K562 (cell line): ENCODE data around the gene ZNF775. TPM values are rescaled to one million over a fixed set of nuclear protein-coding genes. Genes with fewer than 3 reads are reported as not detected.

Experiments
- CBX2 ChIP-seq: fragments of 200-600 bp; sonication (generic); IDR thresholded peaks from one replicate; pipeline ENCODE4 v1.6.1; 2012; ENCODE audit warnings: mild to moderate bottlenecking, low read length, inconsistent platforms; ENCODE audit not compliant: insufficient read depth, poor library complexity, severe bottlenecking
- EP300 ChIP-seq: IDR thresholded peaks from 2 replicates; pipeline ENCODE4 v1.6.1; 2012; ENCODE audit warnings: low read length, improper control_type of control experiment
- EP400 ChIP-seq: fragments of 450-650 bp; IDR thresholded peaks from 2 replicates; pipeline ENCODE4 v1.6.1; 2017; ENCODE audit warnings: antibody characterized with exemption, mild to moderate bottlenecking, moderate library complexity
- FOSL1 ChIP-seq: fragments of 200-800 bp; sonication (Bioruptor generic); conservative IDR thresholded peaks from 2 replicates; pipeline ENCODE4 v1.6.1; 2016; ENCODE audit warnings: missing genetic modification characterization, missing compliant biosample characterization
- GABPB1 ChIP-seq: sonication (generic); formaldehyde crosslinking; IDR thresholded peaks from 2 replicates; pipeline ENCODE4 v1.8.0; 2022; ENCODE audit warnings: mild to moderate bottlenecking, missing genetic modification reagents
- HDAC2 ChIP-seq: fragments of 450-650 bp; IDR thresholded peaks from 2 replicates; pipeline ENCODE4 v1.6.1; 2016; ENCODE audit warnings: mild to moderate bottlenecking
- HNRNPL ChIP-seq: fragments of 200-400 bp; formaldehyde crosslinking; IDR thresholded peaks from 2 replicates; pipeline ENCODE4 v1.6.1; 2017; ENCODE audit warnings: low read depth, mild to moderate bottlenecking, low read length
- HNRNPUL1 ChIP-seq: fragments of 200-400 bp; formaldehyde crosslinking; IDR thresholded peaks from 2 replicates; pipeline ENCODE4 v1.6.1; 2017; ENCODE audit warnings: low read length
- NCOA6 ChIP-seq: fragments of 450-650 bp; IDR thresholded peaks from 2 replicates; pipeline ENCODE4 v1.6.1; 2017; ENCODE audit warnings: mild to moderate bottlenecking
- NFE2L1 ChIP-seq: fragments of 450-650 bp; IDR thresholded peaks from 2 replicates; pipeline ENCODE4 v1.6.1; 2016; ENCODE audit warnings: missing genetic modification characterization, low read depth, mild to moderate bottlenecking, missing compliant biosample characterization, moderate library complexity, borderline replicate concordance
- RAD51 ChIP-seq: fragments of 450-650 bp; IDR thresholded peaks from 2 replicates; pipeline ENCODE4 v1.7.1; 2016; ENCODE audit warnings: low read depth, mild to moderate bottlenecking, borderline replicate concordance
- RCOR1 ChIP-seq, 2 experiments: IDR thresholded peaks; 2 replicates each; pipeline ENCODE4 v1.6.1; 2012; ENCODE audit warnings: low read depth in 2 of 2, low read length in 2 of 2, borderline replicate concordance in 1 of 2, improper control_type of control experiment in 1 of 2
- SNRNP70 ChIP-seq: fragments of 200-400 bp; formaldehyde crosslinking; optimal IDR thresholded peaks from 2 replicates; pipeline ENCODE3; 2017; ENCODE audit warnings: low read depth, low read length
- TAL1 ChIP-seq: fragments of 450-650 bp; IDR thresholded peaks from 2 replicates; pipeline ENCODE4 v1.6.1; 2016; ENCODE audit warnings: mild to moderate bottlenecking
- TFE3 ChIP-seq: fragments of 450-650 bp; formaldehyde crosslinking; IDR thresholded peaks from 2 replicates; pipeline ENCODE4 v1.4.0; 2020; ENCODE audit warnings: mild to moderate bottlenecking, mixed read lengths
- ZNF143 ChIP-seq: sonication (generic); formaldehyde crosslinking; IDR thresholded peaks from 2 replicates; pipeline ENCODE4 v1.9.0; 2022; ENCODE audit warnings: mild to moderate bottlenecking, missing genetic modification reagents
- ZNF239 ChIP-seq: fragments of 250-450 bp; sonication (Bioruptor Pico); IDR thresholded peaks from 2 replicates; pipeline ENCODE4 v1.4.0; 2020; ENCODE audit warnings: mild to moderate bottlenecking
- ZNF589 ChIP-seq: fragments of 200-800 bp; sonication (Bioruptor generic); IDR thresholded peaks from 2 replicates; pipeline ENCODE4 v1.6.1; 2016; ENCODE audit warnings: low read depth, missing genetic modification characterization, missing compliant biosample characterization
- ZNF644 ChIP-seq: fragments of 200-800 bp; sonication (Bioruptor generic); IDR thresholded peaks from 2 replicates; pipeline ENCODE4 v1.6.1; 2016; ENCODE audit warnings: low read depth, missing genetic modification characterization, missing compliant biosample characterization
- ZNF778 ChIP-seq: fragments of 450-650 bp; formaldehyde crosslinking; IDR thresholded peaks from 2 replicates; pipeline ENCODE4 v1.4.0; 2020; ENCODE audit warnings: mild to moderate bottlenecking, moderate library complexity
- ZZZ3 ChIP-seq: fragments of 450-650 bp; IDR thresholded peaks from 2 replicates; pipeline ENCODE4 v1.6.1; 2016; ENCODE audit warnings: antibody characterized with exemption, mild to moderate bottlenecking, moderate library complexity
- polyA plus RNA-seq, 8 experiments: library from polyadenylated mRNA; depleted of rRNA in 4 of 8; stranded (reverse) in 5 of 8; unstranded in 3 of 8; fragments of >200 nt; fragmentation: Nextera tagmentation in 2 of 8; fragmentation: Illumina TruSeq in 1 of 8; extraction: Ambion mirVana in 2 of 8; extraction: Trizol in 1 of 8; gene quantifications; 2 replicates each; pipeline versions ENCODE4 v1.2.1 to v1.2.3, GENCODE V29; 2011 to 2014; ENCODE audit warnings: inconsistent platforms in 1 of 8, missing spikeins in 1 of 8
- total RNA-seq, 7 experiments: library from RNA; depleted of rRNA in 6 of 7; stranded (reverse); fragments of >200 nt in 6 of 7; fragmentation: Illumina TruSeq in 2 of 7; extraction: Trizol in 2 of 7; gene quantifications; 2 replicates each; pipeline versions ENCODE4 v1.2.1 to v1.2.3, GENCODE V29; 2011 to 2021; ENCODE audit warnings: low replicate concordance in 1 of 7
- TF ChIP-seq, protein P1 (sequence below): sonication (generic); formaldehyde crosslinking; IDR thresholded peaks from 2 replicates; pipeline ENCODE4 v1.8.0; 2022; ENCODE audit warnings: mild to moderate bottlenecking, low read depth, missing genetic modification reagents
- TF ChIP-seq, protein P2 (sequence below): sonication (generic); formaldehyde crosslinking; IDR thresholded peaks from 2 replicates; pipeline ENCODE4 v1.8.0; 2022; ENCODE audit warnings: mild to moderate bottlenecking, missing genetic modification reagents, borderline replicate concordance
- TF ChIP-seq, protein P3 (sequence below): sonication (generic); formaldehyde crosslinking; IDR thresholded peaks from 2 replicates; pipeline ENCODE4 v1.8.0; 2022; ENCODE audit warnings: mild to moderate bottlenecking, missing genetic modification reagents

The ZNF775 gene
- total and polyA plus RNA-seq, 9 of the 15 experiments (the other 6 are each of a cell fraction or from before 2014, with no cell fraction given), result 0.04 to 18.7 (median 4.9) TPM

GRCh38 chr7:150368096-150368883, 10.8 kb upstream of the ZNF775 start, which contains the start of gene REPIN1 (continued):
- no peak for TF ChIP-seq SNRNP70
- TF ChIP-seq, protein P1, sequence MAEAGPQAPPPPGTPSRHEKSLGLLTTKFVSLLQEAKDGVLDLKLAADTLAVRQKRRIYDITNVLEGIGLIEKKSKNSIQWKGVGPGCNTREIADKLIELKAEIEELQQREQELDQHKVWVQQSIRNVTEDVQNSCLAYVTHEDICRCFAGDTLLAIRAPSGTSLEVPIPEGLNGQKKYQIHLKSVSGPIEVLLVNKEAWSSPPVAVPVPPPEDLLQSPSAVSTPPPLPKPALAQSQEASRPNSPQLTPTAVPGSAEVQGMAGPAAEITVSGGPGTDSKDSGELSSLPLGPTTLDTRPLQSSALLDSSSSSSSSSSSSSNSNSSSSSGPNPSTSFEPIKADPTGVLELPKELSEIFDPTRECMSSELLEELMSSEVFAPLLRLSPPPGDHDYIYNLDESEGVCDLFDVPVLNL (CRISPR knock-in tag), result peak; percentile 68
- TF ChIP-seq EP300, result peak; percentile 56
- TF ChIP-seq ZNF143 (CRISPR knock-in tag), result peak; percentile 31; the same call in 1 of the 2 replicates
- TF ChIP-seq, protein P2, sequence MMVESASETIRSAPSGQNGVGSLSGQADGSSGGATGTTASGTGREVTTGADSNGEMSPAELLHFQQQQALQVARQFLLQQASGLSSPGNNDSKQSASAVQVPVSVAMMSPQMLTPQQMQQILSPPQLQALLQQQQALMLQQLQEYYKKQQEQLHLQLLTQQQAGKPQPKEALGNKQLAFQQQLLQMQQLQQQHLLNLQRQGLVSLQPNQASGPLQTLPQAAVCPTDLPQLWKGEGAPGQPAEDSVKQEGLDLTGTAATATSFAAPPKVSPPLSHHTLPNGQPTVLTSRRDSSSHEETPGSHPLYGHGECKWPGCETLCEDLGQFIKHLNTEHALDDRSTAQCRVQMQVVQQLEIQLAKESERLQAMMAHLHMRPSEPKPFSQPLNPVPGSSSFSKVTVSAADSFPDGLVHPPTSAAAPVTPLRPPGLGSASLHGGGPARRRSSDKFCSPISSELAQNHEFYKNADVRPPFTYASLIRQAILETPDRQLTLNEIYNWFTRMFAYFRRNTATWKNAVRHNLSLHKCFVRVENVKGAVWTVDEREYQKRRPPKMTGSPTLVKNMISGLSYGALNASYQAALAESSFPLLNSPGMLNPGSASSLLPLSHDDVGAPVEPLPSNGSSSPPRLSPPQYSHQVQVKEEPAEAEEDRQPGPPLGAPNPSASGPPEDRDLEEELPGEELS (CRISPR knock-in tag), result peak; percentile 91
- peak; percentile 85 for TF ChIP-seq HNRNPL
- no peak for TF ChIP-seq NFE2L1 (tag)
- TF ChIP-seq TAL1, result no peak
- TF ChIP-seq, protein P3, sequence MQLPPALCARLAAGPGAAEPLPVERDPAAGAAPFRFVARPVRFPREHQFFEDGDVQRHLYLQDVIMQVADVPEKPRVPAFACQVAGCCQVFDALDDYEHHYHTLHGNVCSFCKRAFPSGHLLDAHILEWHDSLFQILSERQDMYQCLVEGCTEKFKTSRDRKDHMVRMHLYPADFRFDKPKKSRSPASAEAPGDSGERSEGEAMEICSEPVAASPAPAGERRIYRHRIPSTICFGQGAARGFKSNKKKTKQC, result peak; percentile 97
- TF ChIP-seq GABPB1 (CRISPR knock-in tag), result peak; percentile 61
- peak; percentile 84 for TF ChIP-seq FOSL1 (tag)
- TF ChIP-seq RCOR1 (IDR thresholded peaks at IDR 0.05; ENCODE audit: borderline replicate concordance in 1 of 2, low read depth in 2 of 2, low read length in 2 of 2), result no peak
- peak; percentile 60; the same call in 1 of the 2 replicates for TF ChIP-seq HDAC2
- no peak for TF ChIP-seq HNRNPUL1
- TF ChIP-seq ZNF239 (CRISPR knock-in tag), result no peak; the same call in 1 of the 2 replicates
- no peak for TF ChIP-seq CBX2
- peak; percentile 90 for TF ChIP-seq TFE3 (CRISPR knock-in tag)
- peak; percentile 78 for TF ChIP-seq RAD51
- TF ChIP-seq ZZZ3, result no peak
- peak; percentile 94 for TF ChIP-seq EP400
- peak; percentile 83 for TF ChIP-seq ZNF644
- peak; percentile 98 for TF ChIP-seq ZNF589 (CRISPR knock-in tag)
- no peak for TF ChIP-seq NCOA6
- TF ChIP-seq ZNF778, result no peak
